Measurements from ENCODE around the gene GSDME.

GRCh38 chr7:24763303-24763901 lies 6.1 kb upstream of the GSDME start:
- TF ChIP-seq CTCF (IDR thresholded peaks at IDR 0.05; ENCODE audit: poor library complexity), result no peak
- TF ChIP-seq EZH2phosphoT487 (IDR thresholded peaks at IDR 0.05; ENCODE audit: low read depth, severe bottlenecking, unreplicated experiment), result no peak
- TF ChIP-seq EZH2 (IDR thresholded peaks at IDR 0.05; ENCODE audit: borderline replicate concordance), result no peak
